ENCODE results near the gene L3MBTL4. TPM values are rescaled to one million over a fixed set of nuclear protein-coding genes. Genes with fewer than 3 reads are reported as not detected.
A peak's percentile ranks its signal among the peaks of the same experiment; 100 is the strongest.
"Not testable (repeated sequence)": the region's sequence is repeated elsewhere in the genome, so short reads cannot be mapped to it uniquely, and the experiment has no call there.

Gene L3MBTL4
- total RNA-seq, 1 donor from 2014 or later, result 8.7 TPM

- DNase-seq (ENCODE audit: low spot score) (no peak), ATAC-seq (no peak)
- intact Hi-C loops (cut with DNase I), result no loop called here
Measured at GRCh38 chr18:6409933-6410332, 4.8 kb downstream of the L3MBTL4 start.

- DNase-seq (ENCODE audit: low spot score); ATAC-seq; intact Hi-C loops (cut with DNase I): not testable (repeated sequence)
Measured at GRCh38 chr18:6408543-6408942, 6.2 kb downstream of the L3MBTL4 start.

- ATAC-seq, result no peak
- no peak for DNase-seq (ENCODE audit: low spot score)
- intact Hi-C loops (cut with DNase I), result no loop called here
Measured at GRCh38 chr18:6406910-6407470, 7.7 kb downstream of the L3MBTL4 start.

- DNase-seq (ENCODE audit: low spot score), result no peak
- intact Hi-C loops (cut with DNase I), result no loop called here
- ATAC-seq, result peak; percentile 74
Measured at GRCh38 chr18:6406075-6406909, 8.4 kb downstream of the L3MBTL4 start.

- peak; percentile 50 for ATAC-seq
- intact Hi-C loops (cut with DNase I), result no loop called here
- DNase-seq (ENCODE audit: low spot score), result no peak
Measured at GRCh38 chr18:6405237-6406074, 9.3 kb downstream of the L3MBTL4 start.

- DNase-seq (ENCODE audit: low spot score), result no peak
- no peak for ATAC-seq
- intact Hi-C loops (cut with DNase I), result no loop called here
Measured at GRCh38 chr18:6404834-6405233, 9.9 kb downstream of the L3MBTL4 start.

- intact Hi-C loops (cut with DNase I), result no loop called here
- ATAC-seq (no peak), DNase-seq (ENCODE audit: low spot score) (no peak)
Measured at GRCh38 chr18:6401687-6402086, 13.0 kb downstream of the L3MBTL4 start.

- no peak for ATAC-seq
- intact Hi-C loops (cut with DNase I), result no loop called here
- DNase-seq (ENCODE audit: low spot score), result no peak
Measured at GRCh38 chr18:6399776-6400175, 14.9 kb downstream of the L3MBTL4 start.

- DNase-seq (ENCODE audit: low spot score) (no peak), ATAC-seq (no peak)
- intact Hi-C loops (cut with DNase I), result no loop called here
Measured at GRCh38 chr18:6397931-6398566, 16.7 kb downstream of the L3MBTL4 start.

GRCh38 chr18:6396847-6397246 lies 17.9 kb downstream of the L3MBTL4 start:
- no peak for ATAC-seq
- no peak for DNase-seq (ENCODE audit: low spot score)
- intact Hi-C loops (cut with DNase I), result no loop called here

GRCh38 chr18:6396276-6396675 lies 18.4 kb downstream of the L3MBTL4 start:
- no peak for ATAC-seq
- intact Hi-C loops (cut with DNase I), result no loop called here
- no peak for DNase-seq (ENCODE audit: low spot score)

- intact Hi-C loops (cut with DNase I), result no loop called here
- ATAC-seq (no peak), DNase-seq (ENCODE audit: low spot score) (no peak)
Measured at GRCh38 chr18:6389005-6389404, 25.7 kb downstream of the L3MBTL4 start.

GRCh38 chr18:6382963-6383362 lies 31.7 kb downstream of the L3MBTL4 start:
- ATAC-seq (no peak), DNase-seq (ENCODE audit: low spot score) (no peak)
- intact Hi-C loops (cut with DNase I), result no loop called here

- intact Hi-C loops (cut with DNase I); DNase-seq (ENCODE audit: low spot score); ATAC-seq: not testable (repeated sequence)
Measured at GRCh38 chr18:6377473-6377872, 37.2 kb downstream of the L3MBTL4 start.

- intact Hi-C loops (cut with DNase I), result no loop called here
- no peak for ATAC-seq
Measured at GRCh38 chr18:6376433-6377229, 38.1 kb downstream of the L3MBTL4 start.

GRCh38 chr18:6374935-6375529 lies 39.7 kb downstream of the L3MBTL4 start:
- ATAC-seq, result no peak
- intact Hi-C loops (cut with DNase I), result no loop called here
- DNase-seq (ENCODE audit: low spot score), result no peak

More at GRCh38 chr18:6376433-6377229, 38.1 kb downstream of the L3MBTL4 start:
- no peak for DNase-seq (ENCODE audit: low spot score)

- intact Hi-C loops (cut with DNase I), result no loop called here
- ATAC-seq (no peak), DNase-seq (ENCODE audit: low spot score) (no peak)
Measured at GRCh38 chr18:6374340-6374739, 40.4 kb downstream of the L3MBTL4 start.

GRCh38 chr18:6373187-6373586 lies 41.5 kb downstream of the L3MBTL4 start:
- DNase-seq (ENCODE audit: low spot score), result no peak
- ATAC-seq, result no peak
- intact Hi-C loops (cut with DNase I), result no loop called here
